H1 (cell line): Measurements from ENCODE around the gene TBC1D12.

ENCODE experiments used
- ATF2 ChIP-seq: IDR thresholded peaks from 2 replicates; pipeline ENCODE4 v1.6.1; 2012; ENCODE audit warnings: low read length, inconsistent platforms
- CHD2 ChIP-seq: IDR thresholded peaks from 2 replicates; pipeline ENCODE4 v1.6.1; 2012; ENCODE audit warnings: low read length, improper control_type of control experiment
- CTCF ChIP-seq, 3 experiments: IDR thresholded peaks; 1 replicate in 2 of 3; 2 replicates in 1 of 3; pipeline versions ENCODE4 v1.5.1 to v1.6.1; 2011; ENCODE audit warnings: low read length in 3 of 3, mild to moderate bottlenecking in 3 of 3, inconsistent platforms in 2 of 3, low read depth in 1 of 3, moderate library complexity in 1 of 3; ENCODE audit not compliant: insufficient read depth in 1 of 3; ENCODE audit errors: control extremely low read depth in 1 of 3
- JUN ChIP-seq: IDR thresholded peaks from 2 replicates; pipeline ENCODE4 v1.6.1; 2011; ENCODE audit warnings: low read depth, mild to moderate bottlenecking, improper control_type of control experiment, low read length
- MAFK ChIP-seq: IDR thresholded peaks from 2 replicates; pipeline ENCODE4 v1.6.1; 2012; ENCODE audit warnings: low read depth, mild to moderate bottlenecking, improper control_type of control experiment, low read length
- POLR2AphosphoS5 ChIP-seq: IDR thresholded peaks from 2 replicates; pipeline ENCODE4 v1.6.1; 2011; ENCODE audit warnings: low read depth, low read length
- USF2 ChIP-seq: IDR thresholded peaks from 2 replicates; pipeline ENCODE4 v1.6.1; 2011; ENCODE audit warnings: low read length, improper control_type of control experiment

GRCh38 chr10:94481410-94481809, 79.1 kb downstream of the TBC1D12 start:
- TF ChIP-seq CTCF (IDR thresholded peaks at IDR 0.05; ENCODE audit: control extremely low read depth in 1 of 3, insufficient read depth in 1 of 3, low read depth in 1 of 3, low read length in 3 of 3) = no peak
- TF ChIP-seq USF2 = no peak
- no peak for TF ChIP-seq ATF2
- TF ChIP-seq POLR2AphosphoS5 = no peak
- no peak for TF ChIP-seq CHD2
- no peak for TF ChIP-seq MAFK
- no peak for TF ChIP-seq JUN
